ENCODE data around the gene UBE2L6. TPM values are rescaled to one million over a fixed set of nuclear protein-coding genes. Genes with fewer than 3 reads are reported as not detected.

The UBE2L6 gene
- total and polyA plus RNA-seq, 7 donors, result 5.3 to 24.7 (median 9.9) TPM

GRCh38 chr11:57511741-57512430 lies 55.6 kb downstream of the UBE2L6 start:
- no peak for DNase-seq
- Histone ChIP-seq H3K4me3 (no peak overlapping the region), H3K27me3 (ENCODE audit: insufficient read depth in 3 of 3, low read length in 2 of 3) (no peaks in the 10 kb centered on the region), H3K9me3 (no peaks in the 10 kb centered on the region), H3K4me1 (peaks cover 11% of the 10 kb centered on the region), H3K27ac (no peak overlapping the region), H3K36me3 (ENCODE audit: insufficient read depth in 1 of 2, low read depth in 1 of 2) (peaks cover 0 to 8% of the 10 kb centered on the region in 2 donors)
- 77 to 89% (median 81%) methylated on average over 6 of the region's 6 CpGs for WGBS, 3 donors
- TF ChIP-seq CTCF (IDR thresholded peaks at IDR 0.05), result no peak
- ATAC-seq, result no peak
- intact Hi-C loops (cut with DNase I), result no loop called here

- ATAC-seq, result no peak
- no peaks in the 10 kb centered on the region for H3K9me3 ChIP-seq
- DNase-seq, result no peak
- 84 to 95% (median 86%) methylated on average over 7 of the region's 7 CpGs for WGBS, 3 donors
- H3K4me1 ChIP-seq, result no peaks in the 10 kb centered on the region
- intact Hi-C loops (cut with DNase I), result no loop called here
- H3K27me3 ChIP-seq (ENCODE audit: insufficient read depth in 3 of 3, low read length in 2 of 3), result no peaks in the 10 kb centered on the region
- no peak for TF ChIP-seq CTCF (IDR thresholded peaks at IDR 0.05)
- no peak overlapping the region for H3K4me3 ChIP-seq
- peaks cover 0 to 16% of the 10 kb centered on the region in 2 donors for H3K36me3 ChIP-seq (ENCODE audit: insufficient read depth in 1 of 2, low read depth in 1 of 2)
- no peak overlapping the region for H3K27ac ChIP-seq
Observed at GRCh38 chr11:57508341-57509170, 58.9 kb downstream of the UBE2L6 start.

GRCh38 chr11:57506522-57506921 lies 61.0 kb downstream of the UBE2L6 start:
- WGBS, 3 donors, result 81 to 100% (median 93%) methylated on average over 1 of the region's 1 CpG
- no peak for ATAC-seq
- H3K9me3 ChIP-seq, result no peaks in the 10 kb centered on the region
- no peaks in the 10 kb centered on the region for H3K27me3 ChIP-seq (ENCODE audit: insufficient read depth in 3 of 3, low read length in 2 of 3)
- H3K4me3 ChIP-seq, result no peak overlapping the region
- H3K4me1 ChIP-seq, result no peaks in the 10 kb centered on the region
- peaks cover 0 to 8% of the 10 kb centered on the region in 2 donors for H3K36me3 ChIP-seq (ENCODE audit: insufficient read depth in 1 of 2, low read depth in 1 of 2)
- intact Hi-C loops (cut with DNase I), result no loop called here
- DNase-seq, result no peak
- no peak for TF ChIP-seq CTCF (IDR thresholded peaks at IDR 0.05)
- no peak overlapping the region for H3K27ac ChIP-seq

GRCh38 chr11:57504511-57504910 lies 63.0 kb downstream of the UBE2L6 start:
- 72 to 85% (median 76%) methylated on average over 4 of the region's 4 CpGs for WGBS, 3 donors
- no peak overlapping the region for H3K27ac ChIP-seq
- DNase-seq, result no peak
- H3K27me3 ChIP-seq (ENCODE audit: insufficient read depth in 3 of 3, low read length in 2 of 3), result no peaks in the 10 kb centered on the region
- no peak overlapping the region for H3K4me3 ChIP-seq
- no peaks in the 10 kb centered on the region for H3K9me3 ChIP-seq
- no peak for TF ChIP-seq CTCF (IDR thresholded peaks at IDR 0.05)
- peaks cover 16% of the 10 kb centered on the region for H3K4me1 ChIP-seq
- ATAC-seq, result no peak
- H3K36me3 ChIP-seq (ENCODE audit: insufficient read depth in 1 of 2, low read depth in 1 of 2), result peaks cover 0 to 8% of the 10 kb centered on the region in 2 donors
- intact Hi-C loops (cut with DNase I), result no loop called here
